HG03439 (cell line): ENCODE measurements around the gene NOX5.
"Not testable (repeated sequence)": the region's sequence is repeated elsewhere in the genome, so short reads cannot be mapped to it uniquely, and the experiment has no call there.

ENCODE experiments used
- ATAC-seq: cut with Tn5 transposase; IDR thresholded peaks from one replicate; pipeline ENCODE4 v1.9.1; 2021; ENCODE audit warnings: mild to moderate bottlenecking, moderate library complexity; ENCODE audit not compliant: unreplicated experiment

The NOX5 gene

GRCh38 chr15:69014454-69014853 lies at the start of gene NOX5:
TSS of gene NOX5 (plus strand) at chr15:69014695. CDS start at chr15:69014736, 41 bp downstream.
- no peak for ATAC-seq

- no peak for ATAC-seq
Observed at GRCh38 chr15:68966996-68967395, 47.5 kb upstream of the NOX5 start.

- no peak for ATAC-seq
Observed at GRCh38 chr15:68967948-68968347, 46.5 kb upstream of the NOX5 start.

GRCh38 chr15:68969298-68969697 lies 45.2 kb upstream of the NOX5 start:
- ATAC-seq = no peak

GRCh38 chr15:68972201-68973065 lies 42.1 kb upstream of the NOX5 start:
- no peak for ATAC-seq

- ATAC-seq = not testable (repeated sequence)
Observed at GRCh38 chr15:68975651-68976160, 38.8 kb upstream of the NOX5 start.

GRCh38 chr15:68977426-68977825 lies 37.1 kb upstream of the NOX5 start:
- not testable (repeated sequence) for ATAC-seq

GRCh38 chr15:68979006-68979405 lies 35.5 kb upstream of the NOX5 start:
- no peak for ATAC-seq

GRCh38 chr15:68979816-68980215 lies 34.7 kb upstream of the NOX5 start:
- ATAC-seq = no peak

GRCh38 chr15:68980786-68981185 lies 33.7 kb upstream of the NOX5 start:
- ATAC-seq = no peak

- ATAC-seq = no peak
Observed at GRCh38 chr15:68981941-68982340, 32.6 kb upstream of the NOX5 start.

- no peak for ATAC-seq
Observed at GRCh38 chr15:68982976-68983563, 31.4 kb upstream of the NOX5 start.

- no peak for ATAC-seq
Observed at GRCh38 chr15:68983961-68984481, 30.5 kb upstream of the NOX5 start.

- no peak for ATAC-seq
Observed at GRCh38 chr15:68984586-68984985, 29.9 kb upstream of the NOX5 start.

- no peak for ATAC-seq
Observed at GRCh38 chr15:68985361-68985891, 29.1 kb upstream of the NOX5 start.

GRCh38 chr15:68986322-68986721 lies 28.2 kb upstream of the NOX5 start:
- no peak for ATAC-seq

GRCh38 chr15:68987120-68987519 lies 27.4 kb upstream of the NOX5 start:
- ATAC-seq = no peak

GRCh38 chr15:68987676-68988075 lies 26.8 kb upstream of the NOX5 start:
- no peak for ATAC-seq

GRCh38 chr15:68989541-68990230 lies 24.8 kb upstream of the NOX5 start:
- no peak for ATAC-seq

GRCh38 chr15:68990231-68990991 lies 24.1 kb upstream of the NOX5 start:
- no peak for ATAC-seq
